ENCODE results near the gene TPD52L2. TPM values are rescaled to one million over a fixed set of nuclear protein-coding genes. Genes with fewer than 3 reads are reported as not detected.

The TPD52L2 gene
- polyA plus RNA-seq, 3 donors: 137 to 167 (median 144) TPM

DNA sequence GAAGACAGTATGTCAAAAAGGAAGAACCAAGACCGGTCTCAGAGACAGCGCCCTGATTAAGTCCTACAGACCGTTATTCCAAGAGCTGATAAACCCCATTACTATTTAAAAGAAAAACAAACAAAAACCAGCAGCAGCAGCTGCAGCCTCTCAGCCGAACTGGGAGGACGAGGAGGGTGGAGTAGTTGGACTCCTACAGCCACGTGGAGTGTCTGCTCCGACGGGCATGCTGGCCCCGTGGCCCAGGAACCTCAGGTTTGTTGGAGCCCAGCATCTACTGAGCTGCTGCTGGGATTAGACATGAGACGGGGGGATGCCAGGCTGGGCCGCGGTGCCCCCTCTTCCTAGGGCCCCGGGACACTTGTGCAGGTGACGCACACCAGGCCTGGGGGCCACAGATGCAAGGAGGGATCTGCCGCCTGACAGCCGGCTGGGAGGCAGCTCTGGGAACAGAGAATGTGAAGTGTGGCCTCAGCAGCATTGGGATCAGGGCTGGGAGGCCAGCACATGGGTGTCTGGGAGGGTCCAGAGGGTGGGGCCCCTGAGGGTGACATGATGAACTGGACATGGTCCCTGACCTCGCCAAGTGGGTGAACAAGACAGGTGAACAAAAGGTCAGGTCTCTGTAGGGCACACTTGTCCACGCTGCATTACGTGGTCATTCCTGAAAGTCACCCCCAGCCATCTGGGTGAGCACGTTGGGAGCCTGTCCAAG is 31.1 kb upstream of the TPD52L2 start:
- H3K27ac ChIP-seq (ENCODE audit: low read depth in 1 of 2, low read length in 2 of 2): no peak overlapping the region
- no peak overlapping the region for H3K9ac ChIP-seq (ENCODE audit: insufficient read depth, low read length, poor library complexity, severe bottlenecking)

DNA sequence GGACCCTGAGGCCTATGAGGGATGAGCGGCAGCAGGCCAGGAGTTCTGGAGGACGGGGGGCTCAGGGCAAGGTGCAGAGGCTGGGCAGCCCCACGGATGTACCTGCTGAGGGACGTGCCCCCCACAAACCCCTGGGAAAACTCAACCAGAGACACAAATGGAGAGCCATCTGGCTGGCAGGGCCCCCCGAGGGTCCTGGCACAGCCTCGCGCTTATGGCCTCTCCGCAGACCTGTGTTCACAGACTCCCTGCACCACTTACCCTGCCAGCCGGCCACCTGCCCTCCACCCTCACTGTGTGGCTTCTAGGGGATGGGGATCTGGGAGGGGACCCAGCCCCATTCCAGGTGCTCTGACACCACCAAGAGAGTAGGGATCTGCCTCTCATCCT is 30.6 kb upstream of the TPD52L2 start:
- DNase-seq: no peak
- intact Hi-C loops (cut with micrococcal nuclease): no loop called here
- Histone ChIP-seq H3K36me3 (replicated peaks in 1 of 2; ENCODE audit: control insufficient read depth in 1 of 2, insufficient read depth in 2 of 2, low read length in 2 of 2) (no peaks in the 10 kb centered on the region), H3K79me2 (ENCODE audit: insufficient read depth, low read length) (no peaks in the 10 kb centered on the region), H3K4me3 (replicated peaks in 1 of 3; ENCODE audit: low read depth in 2 of 3, low read length in 3 of 3) (no peak overlapping the region), H3K9me3 (replicated peaks in 1 of 2; ENCODE audit: control insufficient read depth in 1 of 2, insufficient read depth in 1 of 2, low read length in 2 of 2) (peaks cover 0 to 1% of the 10 kb centered on the region in 2 donors), H3K4me1 (ENCODE audit: control insufficient read depth in 1 of 2, insufficient read depth in 2 of 2, low read length in 2 of 2) (peaks cover 7 to 18% of the 10 kb centered on the region in 2 donors), H3K9ac (ENCODE audit: insufficient read depth, low read length, poor library complexity, severe bottlenecking) (no peak overlapping the region), H3K4me2 (replicated peaks; ENCODE audit: extremely low read depth, low read length, poor library complexity, severe bottlenecking) (no peak overlapping the region), H2AFZ (ENCODE audit: insufficient read depth, low read depth, low read length, poor library complexity, severe bottlenecking) (no peak overlapping the region), H4K20me1 (ENCODE audit: insufficient read depth, low read length) (peaks cover under 1% of the 10 kb centered on the region), H3K27ac (ENCODE audit: low read depth in 1 of 2, low read length in 2 of 2) (no peak overlapping the region), H3K27me3 (ENCODE audit: control insufficient read depth in 2 of 2, insufficient read depth in 2 of 2, low read length in 2 of 2) (peaks cover 15 to 33% of the 10 kb centered on the region in 2 donors)
- H3K4me1 Mint-ChIP-seq: peaks cover 11% of the 10 kb centered on the region
- TF ChIP-seq, protein P1, sequence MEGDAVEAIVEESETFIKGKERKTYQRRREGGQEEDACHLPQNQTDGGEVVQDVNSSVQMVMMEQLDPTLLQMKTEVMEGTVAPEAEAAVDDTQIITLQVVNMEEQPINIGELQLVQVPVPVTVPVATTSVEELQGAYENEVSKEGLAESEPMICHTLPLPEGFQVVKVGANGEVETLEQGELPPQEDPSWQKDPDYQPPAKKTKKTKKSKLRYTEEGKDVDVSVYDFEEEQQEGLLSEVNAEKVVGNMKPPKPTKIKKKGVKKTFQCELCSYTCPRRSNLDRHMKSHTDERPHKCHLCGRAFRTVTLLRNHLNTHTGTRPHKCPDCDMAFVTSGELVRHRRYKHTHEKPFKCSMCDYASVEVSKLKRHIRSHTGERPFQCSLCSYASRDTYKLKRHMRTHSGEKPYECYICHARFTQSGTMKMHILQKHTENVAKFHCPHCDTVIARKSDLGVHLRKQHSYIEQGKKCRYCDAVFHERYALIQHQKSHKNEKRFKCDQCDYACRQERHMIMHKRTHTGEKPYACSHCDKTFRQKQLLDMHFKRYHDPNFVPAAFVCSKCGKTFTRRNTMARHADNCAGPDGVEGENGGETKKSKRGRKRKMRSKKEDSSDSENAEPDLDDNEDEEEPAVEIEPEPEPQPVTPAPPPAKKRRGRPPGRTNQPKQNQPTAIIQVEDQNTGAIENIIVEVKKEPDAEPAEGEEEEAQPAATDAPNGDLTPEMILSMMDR (IDR thresholded peaks at IDR 0.05): no peak
- peaks cover 30 to 42% (median 37%) of the 10 kb centered on the region in 3 donors for H3K27me3 Mint-ChIP-seq (ENCODE audit: low read depth in 3 of 3)
- no peak overlapping the region for H3K27ac Mint-ChIP-seq
- peaks cover 0 to 6% of the 10 kb centered on the region in 2 donors for H3K36me3 Mint-ChIP-seq
- WGBS (ENCODE audit: insufficient coverage): 100% methylated on average over 4 of the region's 9 CpGs
- H3K4me3 Mint-ChIP-seq: no peak overlapping the region
- H3K9me3 Mint-ChIP-seq: peaks cover 0 to 9% (median 4%) of the 10 kb centered on the region in 7 donors

More for the DNA sequence above, 31.1 kb upstream of the TPD52L2 start:
- WGBS (ENCODE audit: insufficient coverage): 94% methylated on average over 20 of the region's 20 CpGs
- Histone ChIP-seq H3K4me1 (ENCODE audit: control insufficient read depth in 1 of 2, insufficient read depth in 2 of 2, low read length in 2 of 2) (peaks cover 9 to 21% of the 10 kb centered on the region in 2 donors), H3K9me3 (replicated peaks in 1 of 2; ENCODE audit: control insufficient read depth in 1 of 2, insufficient read depth in 1 of 2, low read length in 2 of 2) (peaks cover 0 to 7% of the 10 kb centered on the region in 2 donors), H3K27me3 (ENCODE audit: control insufficient read depth in 2 of 2, insufficient read depth in 2 of 2, low read length in 2 of 2) (peaks cover 20 to 38% of the 10 kb centered on the region in 2 donors), H2AFZ (ENCODE audit: insufficient read depth, low read depth, low read length, poor library complexity, severe bottlenecking) (no peak overlapping the region), H3K79me2 (ENCODE audit: insufficient read depth, low read length) (no peaks in the 10 kb centered on the region), H3K4me2 (replicated peaks; ENCODE audit: extremely low read depth, low read length, poor library complexity, severe bottlenecking) (no peak overlapping the region), H3K4me3 (replicated peaks in 1 of 3; ENCODE audit: low read depth in 2 of 3, low read length in 3 of 3) (no peak overlapping the region), H4K20me1 (ENCODE audit: insufficient read depth, low read length) (peaks cover 6% of the 10 kb centered on the region), H3K36me3 (replicated peaks in 1 of 2; ENCODE audit: control insufficient read depth in 1 of 2, insufficient read depth in 2 of 2, low read length in 2 of 2) (no peaks in the 10 kb centered on the region)
- TF ChIP-seq, protein P1 (IDR thresholded peaks at IDR 0.05): no peak
- Mint-ChIP-seq H3K4me3 (peak overlapping the region in 1 of 2 donors; percentile 69), H3K9me3 (peaks cover 0 to 11% (median 6%) of the 10 kb centered on the region in 7 donors), H3K27me3 (ENCODE audit: low read depth in 3 of 3) (peaks cover 35 to 48% (median 42%) of the 10 kb centered on the region in 3 donors), H3K27ac (peak overlapping the region in 1 of 7 donors; percentile 25), H3K36me3 (peaks cover 0 to 8% of the 10 kb centered on the region in 2 donors), H3K4me1 (peaks cover 13% of the 10 kb centered on the region)
- DNase-seq: no peak
- intact Hi-C loops (cut with micrococcal nuclease): no loop called here
